Posterior vena cava (tissue), 2 donors: ENCODE data around the gene STRA6. TPM values are rescaled to one million over a fixed set of nuclear protein-coding genes. Genes with fewer than 3 reads are reported as not detected.
"Not testable (repeated sequence)": the region's sequence is repeated elsewhere in the genome, so short reads cannot be mapped to it uniquely, and the experiment has no call there.

Experiments used
- DNase-seq: peaks from one replicate; pipeline ENCODE4 v3.0.0-alpha.2; 2020; ENCODE audit warnings: low spot score
- intact Hi-C, 2 donors: fragments of 100-400 bp; cut with DNase I; formaldehyde crosslinking; loops; one replicate each; pipeline versions ENCODE4 v1.14.1 to v1.14.2; 2022 to 2023
- total RNA-seq, 2 donors: library from RNA; stranded (reverse); fragmentation: NEBNext Ultra II Directional; extraction: Animal tissue kit (Norgen Biotek cat#: 25700); gene quantifications; one replicate each; pipeline ENCODE4 v1.2.1, GENCODE V29; 2021
- donor health status: DM: yes; HTN: yes; CAD: no.
- donor health status: DM: yes; HTN: yes; CAD: no.

Gene STRA6
- total RNA-seq, 2 donors from 2014 or later, result 1.3 TPM; not detected in 1

DNA sequence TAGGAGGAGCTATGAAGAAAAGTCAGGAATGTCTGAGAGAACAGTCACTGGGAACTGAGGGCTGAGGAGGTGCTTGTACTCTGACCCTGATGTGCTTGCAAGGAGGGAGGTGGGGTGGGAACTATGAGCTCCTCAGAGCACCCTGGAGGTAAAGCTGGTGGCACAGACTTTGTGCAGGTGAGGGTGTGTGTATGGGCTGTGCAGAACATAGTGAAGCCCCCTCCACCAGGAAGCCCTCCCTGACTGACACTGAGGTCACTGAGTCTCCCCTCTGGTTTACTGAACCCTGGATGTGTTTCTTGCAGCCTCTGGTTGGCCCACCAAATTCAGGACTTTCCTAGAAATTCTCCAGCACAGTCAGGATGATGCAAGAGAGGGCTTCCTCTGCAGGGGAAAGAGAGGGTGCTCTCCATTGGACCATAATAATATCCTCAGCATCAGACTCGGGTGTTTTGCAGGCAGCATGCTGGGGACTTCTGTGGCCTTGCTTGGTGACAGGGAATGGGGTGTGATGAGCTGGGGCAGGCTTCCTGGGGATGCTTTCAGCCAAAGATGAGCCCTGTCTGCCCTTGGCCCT lies 30.5 kb downstream of the STRA6 start:
- intact Hi-C loops, result no loop called here
- DNase-seq, result no peak

DNA sequence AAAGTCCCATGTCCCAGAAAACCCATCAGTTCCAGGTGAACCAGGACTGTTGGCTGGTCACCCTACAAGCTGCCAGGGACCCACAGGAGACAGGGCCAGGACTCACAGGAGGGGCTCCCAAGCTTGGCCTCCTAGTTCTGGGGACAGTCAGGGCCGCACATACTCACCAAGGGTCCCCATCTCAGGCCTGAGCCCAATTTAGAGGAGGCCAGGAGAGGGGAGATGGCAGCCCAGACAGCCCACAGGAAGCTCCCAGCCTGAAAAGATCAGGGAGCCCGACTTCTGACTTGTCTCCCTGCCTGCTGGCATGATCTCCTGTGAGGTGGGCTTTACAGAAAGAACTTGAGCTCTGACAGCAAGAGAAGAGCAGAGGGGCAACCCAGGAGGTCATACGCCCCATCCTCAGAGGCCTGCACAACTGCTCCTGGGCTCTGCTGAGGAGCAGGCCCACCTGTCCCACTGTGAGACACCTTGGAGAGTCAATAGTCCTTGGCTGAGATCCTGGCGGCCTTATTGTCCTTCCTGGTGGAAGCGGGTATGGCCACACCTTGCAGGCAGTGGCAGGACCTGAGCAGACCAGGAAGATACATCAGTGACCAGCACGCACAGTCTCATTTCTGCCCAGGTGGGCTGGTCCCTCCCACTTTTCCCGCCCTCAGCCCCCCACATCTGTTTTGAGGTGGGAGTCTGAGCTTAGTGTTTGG lies 31.6 kb downstream of the STRA6 start:
- intact Hi-C loops, result loop anchor here in 1 of 2 donors (1.0 kb wide), 1 partner anchor 48 kb away; no protein-coding TSS in a partner anchor
- no peak for DNase-seq

DNA sequence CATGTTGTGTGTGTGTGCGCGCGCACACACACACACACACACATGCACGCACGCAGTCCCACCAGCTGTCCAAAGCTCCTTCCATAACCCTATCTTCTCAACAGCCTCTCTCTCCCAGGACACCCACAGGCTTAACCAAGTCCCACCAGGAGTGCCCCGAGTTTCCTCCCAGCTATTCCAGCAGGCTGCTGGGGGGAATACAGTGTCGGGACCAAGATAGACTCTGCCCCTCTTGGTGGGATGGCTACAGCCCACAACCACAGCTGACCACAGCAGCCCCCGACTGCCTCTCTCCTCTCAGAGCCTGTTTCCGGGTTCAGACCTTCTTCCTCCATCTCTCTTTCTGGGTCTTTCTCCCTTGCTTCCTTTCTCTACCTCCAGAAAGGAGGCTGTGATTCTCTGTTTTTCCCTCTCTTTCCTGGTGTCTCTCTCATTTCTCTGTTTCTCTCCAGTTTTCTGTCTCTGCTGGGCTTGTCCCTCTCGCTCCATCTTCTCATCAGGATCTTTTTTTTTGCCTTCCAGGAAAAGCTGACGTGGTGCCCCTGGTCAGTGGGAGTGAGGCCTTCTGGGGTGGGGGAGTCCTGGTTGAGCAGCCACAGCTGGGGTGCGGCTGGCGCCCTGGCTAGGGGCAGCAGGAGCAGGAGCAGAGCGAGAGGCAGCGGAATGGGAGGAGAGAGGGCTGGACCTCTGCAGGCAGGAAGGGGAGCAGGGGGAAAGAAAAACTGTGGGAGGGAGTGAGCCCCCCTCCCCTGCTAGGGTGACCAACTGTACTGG lies 32.3 kb downstream of the STRA6 start:
- no peak for DNase-seq
- intact Hi-C loops, result loop anchor here in 1 of 2 donors (1.0 kb wide), 1 partner anchor 47 kb away; no protein-coding TSS in a partner anchor

DNA sequence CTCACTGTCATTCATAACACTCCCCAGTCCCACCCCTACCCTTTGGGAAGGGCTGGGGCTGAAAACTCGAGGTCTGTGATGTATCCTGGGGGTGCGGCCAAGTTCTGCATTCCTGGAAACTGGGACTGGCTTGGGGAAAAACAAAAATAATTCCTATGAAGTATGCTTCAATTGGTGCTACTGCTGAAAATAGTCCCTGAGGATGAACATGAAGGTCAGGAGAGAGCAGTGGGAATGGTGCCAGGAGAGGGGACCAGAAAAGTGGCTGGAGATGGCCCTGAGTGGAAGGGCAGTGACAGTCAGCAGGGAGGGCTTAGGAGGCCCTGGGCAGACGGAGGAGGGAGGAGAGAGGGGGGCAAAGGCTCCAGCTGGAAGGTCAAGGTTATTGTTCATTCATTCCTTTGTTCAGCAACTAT lies 33.9 kb downstream of the STRA6 start:
- DNase-seq, result no peak
- intact Hi-C loops, result no loop called here

DNA sequence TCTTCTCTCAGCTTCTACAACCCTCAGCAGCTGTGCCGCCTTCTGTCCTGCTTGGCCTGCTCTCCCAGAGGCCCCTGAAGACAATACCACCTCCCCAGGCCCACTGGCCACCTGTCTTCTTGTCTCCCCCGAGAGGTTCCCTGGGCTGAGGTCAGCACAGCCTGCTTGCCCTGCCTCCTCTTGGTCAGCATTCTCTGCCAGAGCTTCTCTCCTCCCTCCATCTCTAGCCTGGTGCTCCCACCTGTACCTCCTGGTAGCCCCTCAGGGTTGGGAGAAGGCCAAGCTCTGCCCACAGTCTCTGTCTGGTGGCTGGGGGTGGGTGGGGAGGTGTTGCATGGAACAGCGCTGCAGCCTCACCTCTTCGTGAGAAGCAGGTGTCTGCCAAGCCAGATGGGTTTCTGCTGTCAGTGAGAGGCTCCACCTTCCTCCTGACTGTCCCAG lies 34.7 kb downstream of the STRA6 start:
- intact Hi-C loops, result no loop called here
- DNase-seq, result no peak

DNA sequence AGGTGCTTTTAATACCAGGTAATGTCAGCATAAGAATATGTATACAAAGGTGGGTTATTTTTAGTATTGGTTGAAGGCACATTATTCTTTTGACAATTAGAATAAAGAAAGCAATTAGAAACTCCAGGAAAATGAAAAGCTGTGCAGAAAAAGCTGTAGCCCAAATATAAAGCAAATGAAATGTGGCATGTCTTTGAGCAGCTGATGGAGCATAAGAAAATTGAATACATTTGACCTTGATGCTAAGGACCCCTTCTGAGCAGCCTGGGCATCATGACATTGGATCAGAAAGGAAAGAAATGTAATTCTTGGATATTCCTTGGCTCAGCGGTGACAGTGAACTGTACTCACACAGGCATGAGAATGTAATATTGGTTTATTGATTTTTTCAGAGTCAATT lies 37.1 kb downstream of the STRA6 start:
- DNase-seq, result no peak
- intact Hi-C loops, result no loop called here

DNA sequence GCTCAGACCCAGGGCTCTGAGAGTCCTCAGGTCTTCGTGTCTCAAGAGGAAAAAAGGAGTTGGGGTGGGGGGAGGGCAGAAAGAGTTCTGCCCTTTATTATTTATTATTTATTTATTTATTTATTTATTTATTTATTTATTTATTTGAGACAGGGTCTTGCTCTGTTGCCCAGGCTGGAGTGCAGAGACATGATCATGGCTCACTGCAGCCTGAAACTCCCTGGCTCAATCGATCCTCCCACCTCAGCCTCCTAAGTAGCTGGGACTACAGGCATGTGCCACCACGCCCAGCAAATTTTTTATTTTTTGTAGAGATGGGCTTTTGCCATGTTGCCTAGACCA lies 40.4 kb downstream of the STRA6 start:
- intact Hi-C loops, DNase-seq: not testable (repeated sequence)

DNA sequence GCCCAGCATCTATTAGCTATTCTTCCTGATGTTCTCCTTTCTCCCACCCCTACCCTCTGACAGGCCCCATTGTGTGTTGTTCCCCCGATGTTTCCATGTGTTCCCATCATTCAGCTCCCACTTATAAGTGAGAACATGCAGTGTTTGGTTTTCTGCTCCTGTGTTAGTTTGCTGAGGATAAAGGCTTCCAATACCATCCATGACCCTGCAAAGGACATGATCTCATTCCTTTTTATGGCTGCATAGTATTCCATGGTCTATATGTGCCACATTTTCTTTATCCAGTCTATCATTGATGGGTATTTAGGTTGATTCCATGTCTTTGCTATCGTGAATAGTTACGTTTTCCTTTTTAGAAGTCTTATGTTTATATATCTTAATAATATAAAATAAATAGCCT lies 42.2 kb downstream of the STRA6 start:
- intact Hi-C loops, DNase-seq: not testable (repeated sequence)

DNA sequence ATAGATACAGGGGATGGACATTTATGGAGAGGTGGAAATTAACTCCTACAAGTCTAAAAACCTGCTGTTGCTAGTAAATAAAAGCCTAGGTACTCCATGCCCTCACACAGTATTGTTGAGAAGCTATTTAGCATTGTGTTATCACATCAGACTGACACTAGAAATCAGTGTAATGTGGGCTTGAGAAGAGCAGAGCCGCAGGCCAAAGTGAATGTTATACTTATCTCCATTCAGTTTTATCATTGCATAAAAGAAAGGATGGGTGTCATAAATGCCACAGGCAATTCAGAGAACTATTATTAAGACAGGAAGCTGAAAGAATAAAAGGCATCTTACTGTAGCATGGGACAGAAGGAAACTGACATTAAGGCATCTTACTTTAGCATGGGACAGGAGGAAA lies 42.8 kb downstream of the STRA6 start:
- DNase-seq, result no peak
- intact Hi-C loops, result no loop called here

DNA sequence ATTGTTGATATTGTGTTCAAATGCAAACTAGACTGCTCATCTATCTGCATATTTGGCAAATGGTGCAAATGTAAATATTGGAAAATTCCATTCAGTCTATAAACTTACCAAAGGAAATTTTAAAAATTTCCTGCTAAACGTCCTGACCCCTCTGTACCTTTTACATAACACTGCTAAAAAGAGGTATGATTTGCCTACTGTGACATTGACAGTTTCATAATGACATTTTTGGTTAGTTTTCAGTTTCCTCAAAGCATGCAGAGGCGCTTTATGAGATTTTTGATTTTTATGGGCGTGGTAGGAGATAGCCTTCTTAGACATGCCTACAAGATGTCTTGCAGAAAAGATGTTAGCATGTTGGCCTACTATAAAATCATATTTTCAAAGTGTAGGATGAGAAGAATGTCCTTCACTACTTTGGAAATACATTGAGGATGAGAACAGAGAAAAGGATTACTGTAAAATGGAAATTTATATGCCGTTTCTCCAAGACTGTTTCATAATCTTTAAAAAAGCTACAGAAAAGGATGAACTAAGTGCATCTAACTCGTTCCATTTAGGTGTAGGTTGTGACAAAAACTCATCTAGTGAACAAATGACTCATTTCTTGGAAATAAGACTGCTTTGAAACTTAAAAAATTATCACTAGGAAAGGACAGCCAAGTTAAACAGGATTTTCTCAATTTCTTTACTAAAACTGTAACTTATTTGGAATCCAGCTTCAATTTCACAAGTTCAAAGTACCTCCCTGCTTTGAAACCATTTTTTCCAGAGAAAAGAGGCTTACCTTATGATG lies 43.5 kb downstream of the STRA6 start:
- intact Hi-C loops, result no loop called here
- no peak for DNase-seq

DNA sequence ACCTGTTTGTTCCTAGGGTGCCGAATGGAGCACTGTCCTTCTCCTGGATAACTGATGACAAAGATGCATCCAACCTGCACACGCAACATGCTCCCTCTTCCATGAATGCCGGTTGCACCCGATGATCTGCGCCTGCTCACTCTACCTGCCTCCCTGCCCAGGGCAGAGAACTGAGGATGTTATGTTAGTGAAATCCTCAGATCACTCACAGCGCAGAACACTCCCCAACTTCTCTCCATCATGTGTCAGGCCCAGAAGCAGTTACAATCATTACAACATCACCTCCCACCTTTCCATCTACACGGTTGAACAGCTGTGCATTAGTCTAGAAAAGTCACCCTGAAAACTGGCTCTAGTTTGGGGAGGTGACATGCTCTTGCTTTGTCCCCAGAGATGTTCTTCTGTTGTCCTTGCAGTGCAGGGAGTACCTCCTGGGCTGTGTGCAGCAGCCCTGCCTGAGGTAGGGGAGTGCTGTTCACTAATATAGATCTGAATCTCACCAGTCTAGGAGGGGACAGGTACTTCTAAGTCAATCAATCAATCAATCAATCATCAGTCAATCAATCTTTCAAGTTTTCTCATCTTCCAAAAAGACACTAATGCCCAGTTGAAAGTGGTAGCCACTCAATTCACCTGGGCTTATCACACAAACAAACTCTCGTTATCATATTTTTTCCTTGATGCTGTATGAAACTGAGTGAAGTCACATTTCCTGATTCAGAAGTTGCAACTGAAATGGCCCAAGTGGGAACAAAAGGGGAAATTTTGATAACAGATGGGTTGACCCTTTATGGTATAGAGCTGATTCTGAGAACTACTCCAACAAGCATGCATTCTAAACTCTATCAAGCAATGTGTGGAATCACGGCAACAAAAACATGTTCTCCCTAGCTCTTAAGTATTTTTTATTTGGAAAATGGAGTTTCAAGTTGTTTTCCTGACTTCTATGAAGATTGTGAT lies 44.4 kb downstream of the STRA6 start:
- DNase-seq, result no peak
- intact Hi-C loops, result no loop called here

DNA sequence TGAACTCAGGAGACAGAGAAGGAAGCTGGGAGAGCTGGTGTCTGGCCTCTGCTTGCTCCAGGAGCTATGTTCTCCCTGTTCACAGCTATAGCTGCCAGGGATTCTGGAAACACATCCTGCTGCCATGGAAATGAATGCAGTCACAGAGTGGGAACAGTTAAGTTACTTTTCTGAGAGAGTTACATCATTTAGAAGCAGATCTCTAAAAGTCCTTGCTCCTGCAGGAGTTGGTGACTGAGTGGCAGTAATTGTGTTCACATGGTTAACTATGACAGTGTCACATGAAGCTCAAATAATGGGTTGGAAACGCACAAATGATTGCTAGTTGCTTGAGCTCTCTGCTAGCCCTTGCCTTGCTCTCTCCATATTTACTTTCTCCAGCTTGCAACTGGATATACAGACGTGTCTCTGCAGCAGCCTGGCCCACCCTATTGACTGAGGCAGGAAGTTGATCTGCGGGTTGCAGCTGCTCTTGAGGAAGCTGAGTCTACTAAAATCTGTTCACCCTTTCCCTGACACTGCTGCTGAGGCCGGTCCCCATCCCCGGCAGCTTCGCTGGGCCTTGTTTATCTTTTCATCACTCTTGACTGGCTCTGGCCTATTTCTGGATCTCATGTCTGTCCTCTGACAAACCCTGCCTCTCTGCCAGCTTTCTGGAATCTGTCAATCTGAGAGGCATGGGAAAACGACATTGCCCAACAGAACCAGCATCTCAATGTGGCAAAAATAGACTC lies 45.7 kb downstream of the STRA6 start:
- intact Hi-C loops, result no loop called here

DNA sequence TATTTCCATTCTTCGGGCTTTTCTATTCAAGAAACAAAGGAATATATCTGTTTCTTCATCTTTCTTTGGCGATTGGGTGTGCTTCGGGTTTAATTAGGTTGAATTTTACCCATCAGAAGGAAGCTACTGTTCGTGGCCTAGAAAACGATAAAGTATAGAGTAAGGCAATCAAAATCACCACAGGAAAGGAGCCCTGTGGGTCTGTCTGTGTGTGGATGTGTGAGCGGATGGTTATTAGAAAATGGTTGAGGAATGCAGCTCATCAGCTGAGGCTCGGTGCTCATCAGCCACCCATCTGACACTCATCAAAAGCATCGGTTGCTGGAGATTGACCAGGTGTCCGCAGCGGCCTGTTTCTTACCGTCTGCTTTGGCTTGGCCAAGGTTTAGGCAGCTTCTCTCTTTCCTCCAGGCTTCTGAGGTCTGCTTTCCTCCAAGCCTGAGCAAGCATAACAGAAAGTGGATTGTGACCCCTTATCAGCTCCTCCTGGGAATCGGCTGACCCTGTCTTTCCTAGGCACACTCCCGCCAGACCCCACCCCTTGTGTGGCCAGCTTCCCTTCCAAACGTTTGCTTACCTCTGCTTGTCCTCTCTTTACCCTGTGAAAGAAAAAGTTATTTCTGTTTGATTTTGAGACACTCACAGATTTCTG lies 46.7 kb downstream of the STRA6 start:
- intact Hi-C loops, result no loop called here
- no peak for DNase-seq

More for the DNA sequence above, 45.7 kb downstream of the STRA6 start:
- DNase-seq, result no peak

DNA sequence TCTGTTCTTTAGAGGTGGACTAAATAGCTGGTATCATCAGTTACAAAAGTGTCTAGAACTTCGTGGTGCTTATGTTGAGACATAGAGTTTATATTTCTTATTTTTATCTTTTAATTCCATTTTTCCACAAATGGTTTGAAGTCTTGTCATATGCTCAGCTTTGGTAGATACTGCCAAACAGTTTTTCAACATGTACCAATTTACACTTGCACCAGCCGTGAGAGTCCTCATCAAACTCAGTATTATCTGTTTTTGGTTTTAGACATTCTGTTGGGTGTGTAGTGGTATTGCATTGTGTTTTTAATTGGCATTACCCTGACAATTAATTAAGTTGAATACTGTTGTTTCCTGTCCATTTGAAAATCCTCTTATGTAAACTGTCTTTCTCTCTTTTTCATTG lies 55.5 kb downstream of the STRA6 start:
- no peak for DNase-seq
- intact Hi-C loops, result no loop called here

DNA sequence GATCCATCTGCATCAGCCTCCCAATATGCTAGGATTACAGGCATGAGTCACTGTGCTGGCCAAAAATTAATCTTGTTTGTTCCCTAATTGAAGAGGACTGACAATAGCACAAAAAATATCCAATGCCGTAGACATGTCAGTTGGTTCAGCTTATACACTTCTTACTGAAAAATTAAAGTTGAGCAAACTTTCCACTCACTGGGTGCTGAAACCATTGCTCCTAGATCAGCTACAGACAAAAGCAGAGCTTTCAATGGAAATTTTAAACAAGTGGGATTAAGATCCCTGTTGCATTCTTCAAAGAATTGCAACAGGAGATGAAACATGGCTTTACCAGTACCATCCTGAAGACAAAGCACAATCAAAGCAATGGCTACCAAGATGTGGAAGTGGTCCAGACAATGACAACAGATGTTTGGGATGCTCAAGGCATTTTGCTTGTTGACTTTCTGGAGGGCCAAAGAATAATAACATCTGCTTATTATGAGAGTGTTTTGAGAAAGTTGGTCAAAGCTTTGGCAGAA lies 56.2 kb downstream of the STRA6 start:
- intact Hi-C loops, result no loop called here
- DNase-seq, result no peak

DNA sequence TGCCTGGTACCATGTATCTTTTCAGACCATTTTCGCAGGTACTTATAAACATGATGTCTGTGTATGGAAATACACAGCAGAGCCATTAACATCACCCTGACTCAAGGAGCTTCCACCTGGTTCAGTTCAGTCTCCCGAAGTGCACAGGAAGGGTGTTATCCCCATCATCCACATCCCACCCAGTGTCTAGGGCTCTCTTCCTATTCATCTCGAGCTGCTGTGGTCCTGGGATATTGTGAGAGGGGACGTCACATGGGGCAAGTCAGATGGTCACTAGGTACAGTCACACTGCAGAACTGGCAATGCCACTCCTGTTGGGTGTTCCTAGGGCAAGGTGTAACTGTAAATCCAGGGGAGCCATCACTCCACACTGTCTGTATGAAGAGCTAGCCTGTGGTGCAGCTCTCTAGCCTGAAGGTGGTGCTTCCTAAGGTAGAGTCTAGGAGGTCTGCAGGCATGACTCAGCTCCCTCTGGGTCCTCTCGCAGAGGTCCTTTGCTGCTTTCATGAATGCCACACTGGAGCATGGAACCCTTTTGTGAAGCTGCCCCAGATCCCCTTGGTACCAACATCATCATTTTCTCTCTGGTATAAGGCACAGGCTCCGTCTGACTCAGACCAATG lies 58.3 kb downstream of the STRA6 start:
- intact Hi-C loops, result no loop called here
- DNase-seq, result no peak

DNA sequence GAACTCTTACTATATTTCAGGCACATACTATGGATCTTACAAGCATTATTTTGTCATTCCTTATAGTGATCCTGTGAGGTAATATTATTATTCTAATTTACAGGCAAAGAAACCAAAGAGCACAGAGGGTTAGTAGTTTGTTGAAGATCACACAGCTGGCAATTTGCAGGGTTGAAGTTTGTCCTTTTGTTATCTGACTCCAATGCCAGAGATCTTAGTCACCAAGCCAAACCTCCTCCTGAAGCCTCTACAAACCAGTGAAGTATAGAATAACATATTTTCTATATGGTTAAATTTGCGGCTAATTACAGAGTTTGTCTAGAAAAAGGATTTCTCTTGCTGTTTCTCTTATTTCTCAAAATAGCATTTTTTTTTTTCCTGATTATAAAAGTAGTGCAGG lies 61.0 kb downstream of the STRA6 start:
- no peak for DNase-seq
- intact Hi-C loops, result no loop called here
